Endothelial cell of umbilical vein (primary cell): ENCODE results near the gene ACER3. TPM values are rescaled to one million over a fixed set of nuclear protein-coding genes. Genes with fewer than 3 reads are reported as not detected.

Source experiments
- BruUV-seq: library from RNA; stranded (reverse); fragments of 400-500 nt; replicated peaks from 2 replicates; lab custom pipeline; 2021; lab: Mats Ljungman, UMichigan
- CTCF ChIA-PET: fragments of 300-600, 350-600 bp; sonication (Branson Sonifier 250); formaldehyde crosslinking; loops from one replicate; lab custom pipeline; 2021; ENCODE audit warnings: antibody characterized with exemption, inconsistent platforms; lab: Charles Lee
- POLR2A ChIA-PET: fragments of 300-600, 350-600 bp; sonication (Branson Sonifier 250); formaldehyde crosslinking; loops from one replicate; lab custom pipeline; 2021; ENCODE audit warnings: antibody characterized with exemption, inconsistent platforms; lab: Charles Lee
- DNase-seq: peaks from one replicate; pipeline ENCODE4 v3.0.0-alpha.2; 2011; ENCODE audit warnings: low read depth, low spot score
- FAIRE-seq: peaks from 2 replicates; lab custom pipeline; 2011; peaks lifted over from hg19 to GRCh38; lab: Jason Lieb, UNC
- H2AFZ ChIP-seq: 2 replicates; pipeline ENCODE4 v1.6.0; 2012; ENCODE audit warnings: low read depth, low read length, control low read depth, inconsistent platforms
- H3K27ac ChIP-seq: 2 replicates; pipeline ENCODE4 v1.5.1; 2011; ENCODE audit warnings: low read depth, mild to moderate bottlenecking, control low read depth, low read length, moderate library complexity; ENCODE audit not compliant: insufficient read depth
- H3K27me3 ChIP-seq, 2 experiments: 2 replicates each; pipeline versions ENCODE4 v1.6.0 to v1.6.1; 2011; ENCODE audit warnings: low read length in 2 of 2, mixed read lengths in 1 of 2; ENCODE audit not compliant: control insufficient read depth in 2 of 2, insufficient read depth in 2 of 2
- H3K36me3 ChIP-seq, 2 experiments: 2 replicates in 1 of 2; 3 replicates in 1 of 2; pipeline ENCODE4 v1.5.1; 2011; ENCODE audit warnings: low read length in 2 of 2, mild to moderate bottlenecking in 1 of 2, moderate library complexity in 1 of 2; ENCODE audit not compliant: control insufficient read depth in 2 of 2, insufficient read depth in 2 of 2; ENCODE audit errors: extremely low read depth in 1 of 2
- H3K4me1 ChIP-seq: 3 replicates; pipeline ENCODE4 v1.5.1; 2011; ENCODE audit warnings: mild to moderate bottlenecking, low read length; ENCODE audit not compliant: control insufficient read depth, insufficient read depth; ENCODE audit errors: extremely low read depth
- H3K4me2 ChIP-seq: 2 replicates; pipeline ENCODE4 v1.6.1; 2011; ENCODE audit warnings: low read length, control low read depth, mixed read lengths; ENCODE audit not compliant: insufficient read depth
- H3K4me3 ChIP-seq, 3 experiments: fragments of 200-600 bp in 1 of 3; sonication (generic), shearing (Covaris generic) in 1 of 3; replicated peaks in 1 of 3; 2 replicates each; pipeline ENCODE4 v1.5.1; 2011 to 2016; ENCODE audit warnings: control low read depth in 3 of 3, low read length in 3 of 3, mild to moderate bottlenecking in 2 of 3, inconsistent platforms in 1 of 3, low read depth in 1 of 3, moderate library complexity in 1 of 3; ENCODE audit not compliant: insufficient read depth in 1 of 3
- H3K79me2 ChIP-seq: 2 replicates; pipeline ENCODE4 v1.6.0; 2012; ENCODE audit warnings: low read length, inconsistent platforms; ENCODE audit not compliant: control insufficient read depth, insufficient read depth
- H3K9ac ChIP-seq: replicated peaks from 2 replicates; pipeline ENCODE3; 2011; ENCODE audit warnings: low read length, control low read depth; ENCODE audit not compliant: insufficient read depth; ENCODE audit errors: extremely low read depth
- H3K9me1 ChIP-seq: replicated peaks from 3 replicates; pipeline ENCODE4 v1.6.0; 2011; ENCODE audit warnings: mild to moderate bottlenecking, low read length; ENCODE audit not compliant: control insufficient read depth, insufficient read depth; ENCODE audit errors: extremely low read depth
- H3K9me3 ChIP-seq: replicated peaks from 2 replicates; pipeline ENCODE4 v1.5.1; 2012; ENCODE audit warnings: low read length, inconsistent platforms; ENCODE audit not compliant: control insufficient read depth, insufficient read depth
- H4K20me1 ChIP-seq: replicated peaks from 2 replicates; pipeline ENCODE3; 2011; ENCODE audit warnings: mild to moderate bottlenecking, low read length; ENCODE audit not compliant: control insufficient read depth, insufficient read depth; ENCODE audit errors: extremely low read depth
- CTCF ChIP-seq, 2 donors: IDR thresholded peaks; 1 replicate in 1 of 2; 2 replicates in 1 of 2; pipeline ENCODE4 v1.5.1; 2011; ENCODE audit warnings: low read length in 2 of 2, mild to moderate bottlenecking in 2 of 2, moderate library complexity in 2 of 2, control low read depth in 1 of 2, inconsistent platforms in 1 of 2, low read depth in 1 of 2; ENCODE audit not compliant: insufficient read depth in 1 of 2; ENCODE audit errors: extremely low read depth in 1 of 2
- EZH2 ChIP-seq: IDR thresholded peaks from 2 replicates; pipeline ENCODE4 v1.6.1; 2012; ENCODE audit warnings: borderline replicate concordance, low read depth, mild to moderate bottlenecking, moderate library complexity, low read length, inconsistent platforms; ENCODE audit not compliant: severe bottlenecking
- FOS ChIP-seq: IDR thresholded peaks from 2 replicates; pipeline ENCODE4 v1.6.1; 2011; ENCODE audit warnings: mild to moderate bottlenecking, low read length, moderate library complexity, borderline replicate concordance; ENCODE audit not compliant: insufficient read depth
- GATA2 ChIP-seq: IDR thresholded peaks from 2 replicates; pipeline ENCODE4 v1.7.0; 2011; ENCODE audit warnings: low read depth, mild to moderate bottlenecking, moderate library complexity, mixed read lengths, low read length; ENCODE audit not compliant: insufficient read length, insufficient read depth
- JUN ChIP-seq: IDR thresholded peaks from 2 replicates; pipeline ENCODE4 v1.6.1; 2011; ENCODE audit warnings: borderline replicate concordance, low read depth; ENCODE audit not compliant: insufficient read length, insufficient read depth
- MAX ChIP-seq: IDR thresholded peaks from 2 replicates; pipeline ENCODE4 v1.6.1; 2011; ENCODE audit not compliant: insufficient read depth, insufficient read length
- MYC ChIP-seq: IDR thresholded peaks from one replicate; pipeline ENCODE4 v1.6.1; 2011; ENCODE audit warnings: mild to moderate bottlenecking, low read depth, low read length
- POLR2A ChIP-seq: IDR thresholded peaks from 2 replicates; pipeline ENCODE4 v1.6.1; 2012; ENCODE audit warnings: low read depth, mild to moderate bottlenecking, control low read depth, low read length
- POLR2AphosphoS5 ChIP-seq: IDR thresholded peaks from 2 replicates; pipeline ENCODE4 v1.6.1; 2012; ENCODE audit warnings: low read depth, mild to moderate bottlenecking, control low read depth, low read length, moderate library complexity; ENCODE audit not compliant: insufficient read depth
- dilution Hi-C: fragments of 300-500 bp; cut with MboI; formaldehyde crosslinking; loops from one replicate; pipeline ENCODE4 v1.15.0; 2019; ENCODE audit warnings: low sequenced_read_pairs; ENCODE audit not compliant: extremely low pct_ligation_motif_present
- intact Hi-C: fragments of 100-400 bp; cut with micrococcal nuclease; formaldehyde crosslinking; loops from one replicate; pipeline ENCODE4 v1.10.0; 2022
- polyA plus RNA-seq, 4 experiments: library from polyadenylated mRNA; depleted of rRNA in 3 of 4; stranded (reverse) in 3 of 4; unstranded in 1 of 4; fragments of >200 nt; gene quantifications; 2 replicates each; pipeline versions ENCODE4 v1.2.1 to v1.2.3, GENCODE V29; 2011 to 2012; ENCODE audit warnings: missing spikeins in 1 of 4
- total RNA-seq: library from RNA; stranded (reverse); gene quantifications from 2 replicates; pipeline ENCODE4 v1.2.3, GENCODE V29; 2021

The ACER3 gene
- total and polyA plus RNA-seq, 2 donors (not counting 3 experiments of a cell fraction or from before 2014, with no cell fraction given), result 9.9 to 31.6 TPM

- BruUV-seq, result no TSS peak
- FAIRE-seq, result no peak
Observed at GRCh38 chr11:76845069-76845468, 15.6 kb upstream of the ACER3 start.

GRCh38 chr11:76846441-76846840 lies 14.3 kb upstream of the ACER3 start:
- Histone ChIP-seq H3K79me2 (no peaks in the 10 kb centered on the region), H3K27me3 (no peaks in the 10 kb centered on the region)
- intact Hi-C loops, result no loop called here

More at GRCh38 chr11:76845069-76845468, 15.6 kb upstream of the ACER3 start:
- no peak overlapping the region for H2AFZ ChIP-seq
- TF ChIP-seq MYC, result no peak
- TF ChIP-seq GATA2, result no peak
- no peak for TF ChIP-seq EZH2
- TF ChIP-seq FOS, result no peak
- TF ChIP-seq POLR2A, result no peak
- TF ChIP-seq JUN, result no peak
- DNase-seq, result no peak
- H3K36me3 ChIP-seq, result no peaks in the 10 kb centered on the region
- H3K4me1 ChIP-seq, result peaks cover 3% of the 10 kb centered on the region
- H4K20me1 ChIP-seq, result no peaks in the 10 kb centered on the region
- no peak overlapping the region for H3K4me3 ChIP-seq
- H3K9ac ChIP-seq, result no peak overlapping the region
- H3K4me2 ChIP-seq, result no peak overlapping the region
- dilution Hi-C loops (no loop called here), intact Hi-C loops (no loop called here)
- no peaks in the 10 kb centered on the region for H3K9me3 ChIP-seq
- H3K27me3 ChIP-seq, result no peaks in the 10 kb centered on the region
- POLR2A ChIA-PET, result interaction anchor here (0.6 kb wide), 1 partner anchor 96 kb away, joined by 5 read pairs; no protein-coding TSS in a partner anchor
- CTCF ChIA-PET, result interaction anchor here (5.2 kb wide), 1 partner anchor 74 kb away, joined by 26 read pairs; no protein-coding TSS in a partner anchor
- H3K79me2 ChIP-seq, result no peaks in the 10 kb centered on the region
- no peaks in the 10 kb centered on the region for H3K9me1 ChIP-seq
- H3K27ac ChIP-seq, result no peak overlapping the region

More at GRCh38 chr11:76846441-76846840, 14.3 kb upstream of the ACER3 start:
- Histone ChIP-seq H4K20me1 (no peaks in the 10 kb centered on the region), H3K9me3 (no peaks in the 10 kb centered on the region), H3K9me1 (no peaks in the 10 kb centered on the region), H3K9ac (no peak overlapping the region), H3K36me3 (no peaks in the 10 kb centered on the region), H3K4me2 (no peak overlapping the region), H3K4me1 (no peaks in the 10 kb centered on the region), H3K27ac (no peak overlapping the region), H3K4me3 (no peak overlapping the region), H2AFZ (no peak overlapping the region)
- dilution Hi-C loops, result no loop called here
- ChIA-PET CTCF (interaction anchor here (0.6 to 1.5 kb wide), 4 partner anchors 12 to 201 kb away, joined by 3 to 16 read pairs (median 4); no protein-coding TSS in a partner anchor), POLR2A (no interaction called here)
- DNase-seq (no peak), FAIRE-seq (no peak)
- no TSS peak for BruUV-seq
- TF ChIP-seq FOS (no peak), MYC (no peak), POLR2AphosphoS5 (no peak), POLR2A (no peak), GATA2 (no peak), JUN (no peak), CTCF (IDR thresholded peaks at IDR 0.05; ENCODE audit: extremely low read depth in 1 of 2, insufficient read depth in 1 of 2, low read depth in 1 of 2, low read length in 2 of 2) (no peak), EZH2 (no peak), MAX (no peak)
